Esophagus squamous epithelium (tissue), 5 donors: Measurements from ENCODE around the gene SPTBN5. TPM values are rescaled to one million over a fixed set of nuclear protein-coding genes. Genes with fewer than 3 reads are reported as not detected.

Source experiments
- DNase-seq: peaks from one replicate; lab custom pipeline; 2025; lab: John Stamatoyannopoulos, UW
- H3K27ac ChIP-seq, 4 donors: fragments of 200-600 bp; sonication (generic); one replicate each; pipeline ENCODE4 v1.5.1; 2016 to 2019; ENCODE audit warnings: mild to moderate bottlenecking in 1 of 4
- H3K27me3 ChIP-seq, 4 donors: fragments of 200-600 bp; sonication (generic); 1 replicate in 3 of 4; 2 replicates in 1 of 4; pipeline versions ENCODE4 v1.5.1 to v1.6.0; 2017 to 2021; ENCODE audit warnings: antibody characterized with exemption in 1 of 4
- H3K36me3 ChIP-seq, 3 donors: fragments of 200-600 bp; sonication (generic); one replicate each; pipeline ENCODE4 v1.5.1; 2016 to 2019
- H3K4me1 ChIP-seq, 3 donors: fragments of 200-600 bp; sonication (generic); one replicate each; pipeline ENCODE4 v1.5.1; 2017 to 2019
- H3K4me3 ChIP-seq, 4 donors: fragments of 200-600 bp; sonication (generic); 1 replicate in 3 of 4; 2 replicates in 1 of 4; pipeline ENCODE4 v1.5.1; 2016 to 2019; ENCODE audit warnings: mild to moderate bottlenecking in 2 of 4, moderate library complexity in 1 of 4
- H3K9me3 ChIP-seq, 3 donors: fragments of 200-600 bp; sonication (generic); one replicate each; pipeline ENCODE4 v1.5.1; 2016 to 2019
- POLR2A ChIP-seq, 4 donors: fragments of 450-650 bp; IDR thresholded peaks; one replicate each; pipeline ENCODE4 v1.6.1; 2017; ENCODE audit warnings: antibody characterized with exemption in 4 of 4, mild to moderate bottlenecking in 4 of 4, moderate library complexity in 3 of 4
- WGBS, 2 donors: methylation state at CpG; one replicate each; pipeline ENCODE4 v1.1.5; 2018; 5-methylcytosine and 5-hydroxymethylcytosine counted together
- intact Hi-C: fragments of 100-400 bp; cut with DNase I; formaldehyde crosslinking; loops from one replicate; pipeline ENCODE4 v1.15.0; 2022
- total RNA-seq, 4 donors: library from RNA; depleted of rRNA; stranded (reverse); fragments of >200 nt; gene quantifications; one replicate each; pipeline ENCODE4 v1.1.0, GENCODE V29; 2016
- TF ChIP-seq, protein P1 (sequence below), 6 experiments: fragments of 450-650 bp in 4 of 6; fragments of 200-600 bp in 2 of 6; sonication (generic) in 2 of 6; IDR thresholded peaks; one replicate each; pipeline ENCODE4 v1.5.1; 2016 to 2019; ENCODE audit warnings: antibody characterized with exemption in 6 of 6, mild to moderate bottlenecking in 4 of 6, moderate library complexity in 4 of 6
- donor health status: DM: yes; HTN: yes; CAD: no.

SPTBN5 gene
- total RNA-seq, 4 donors from 2014 or later: 1.9 to 4.4 (median 3.4) TPM

DNA sequence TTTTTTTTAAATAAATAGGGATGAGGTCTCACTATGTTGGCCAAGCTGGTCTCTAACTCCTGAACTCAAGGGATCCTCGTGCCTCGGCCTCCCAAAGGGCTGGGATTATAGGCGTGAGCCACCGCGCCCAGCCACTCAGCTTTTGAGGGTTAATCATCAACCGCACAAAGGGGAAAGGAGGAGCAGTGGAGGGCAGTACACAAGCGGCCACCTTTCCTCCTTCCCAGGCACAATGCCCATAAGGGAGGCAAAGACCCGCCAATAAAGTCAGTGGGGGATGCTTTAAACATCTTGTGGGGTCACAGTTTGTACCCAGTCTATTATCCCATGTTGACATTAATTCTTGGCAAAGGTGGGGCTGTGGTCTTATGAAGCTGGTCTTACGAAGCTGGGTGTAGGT is 46.1 kb upstream of the SPTBN5 start:
- no peak for TF ChIP-seq POLR2A (IDR thresholded peaks at IDR 0.05)
- TF ChIP-seq, protein P1, sequence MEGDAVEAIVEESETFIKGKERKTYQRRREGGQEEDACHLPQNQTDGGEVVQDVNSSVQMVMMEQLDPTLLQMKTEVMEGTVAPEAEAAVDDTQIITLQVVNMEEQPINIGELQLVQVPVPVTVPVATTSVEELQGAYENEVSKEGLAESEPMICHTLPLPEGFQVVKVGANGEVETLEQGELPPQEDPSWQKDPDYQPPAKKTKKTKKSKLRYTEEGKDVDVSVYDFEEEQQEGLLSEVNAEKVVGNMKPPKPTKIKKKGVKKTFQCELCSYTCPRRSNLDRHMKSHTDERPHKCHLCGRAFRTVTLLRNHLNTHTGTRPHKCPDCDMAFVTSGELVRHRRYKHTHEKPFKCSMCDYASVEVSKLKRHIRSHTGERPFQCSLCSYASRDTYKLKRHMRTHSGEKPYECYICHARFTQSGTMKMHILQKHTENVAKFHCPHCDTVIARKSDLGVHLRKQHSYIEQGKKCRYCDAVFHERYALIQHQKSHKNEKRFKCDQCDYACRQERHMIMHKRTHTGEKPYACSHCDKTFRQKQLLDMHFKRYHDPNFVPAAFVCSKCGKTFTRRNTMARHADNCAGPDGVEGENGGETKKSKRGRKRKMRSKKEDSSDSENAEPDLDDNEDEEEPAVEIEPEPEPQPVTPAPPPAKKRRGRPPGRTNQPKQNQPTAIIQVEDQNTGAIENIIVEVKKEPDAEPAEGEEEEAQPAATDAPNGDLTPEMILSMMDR (IDR thresholded peaks at IDR 0.05): no peak
- H3K9me3 ChIP-seq: no peaks in the 10 kb centered on the region
- no peak overlapping the region for H3K4me3 ChIP-seq
- peaks cover 0 to 20% (median 0%) of the 10 kb centered on the region in 3 donors for H3K36me3 ChIP-seq
- peaks cover 14 to 100% (median 53%) of the 10 kb centered on the region in 3 donors for H3K4me1 ChIP-seq
- peak overlapping the region; percentile 75 to 87 (median 78) for H3K27ac ChIP-seq
- DNase-seq: no peak
- H3K27me3 ChIP-seq: no peaks in the 10 kb centered on the region
- WGBS, 2 donors: 49 to 64% methylated on average over 8 to 9 of the region's 9 CpGs
- intact Hi-C loops: no loop called here

DNA sequence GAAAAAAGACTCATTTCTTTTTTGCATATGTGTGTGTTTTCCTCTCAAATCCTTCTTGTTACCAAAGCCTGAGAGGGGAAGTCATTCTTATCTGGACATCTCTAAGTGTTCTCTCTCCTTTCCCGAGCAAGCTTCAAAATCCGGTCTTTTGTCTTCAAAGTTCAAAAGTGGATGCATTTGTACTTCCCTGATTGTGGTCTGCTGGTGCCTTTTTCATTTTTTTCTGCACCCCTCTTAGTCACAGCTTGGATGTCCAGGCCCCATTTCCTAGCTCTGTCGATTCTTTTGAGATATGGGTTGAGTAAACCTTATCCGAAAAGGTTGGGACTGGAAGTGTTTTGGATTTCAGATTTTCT is 43.7 kb upstream of the SPTBN5 start:
- intact Hi-C loops: no loop called here
- peaks cover 0 to 11% (median 0%) of the 10 kb centered on the region in 3 donors for H3K36me3 ChIP-seq
- no peaks in the 10 kb centered on the region for H3K27me3 ChIP-seq
- no peaks in the 10 kb centered on the region for H3K9me3 ChIP-seq
- DNase-seq: no peak
- 71% methylated on average over 4 of the region's 4 CpGs for WGBS, 2 donors
- H3K4me1 ChIP-seq: peaks cover 34 to 100% (median 64%) of the 10 kb centered on the region in 3 donors
- TF ChIP-seq POLR2A (IDR thresholded peaks at IDR 0.05): no peak
- TF ChIP-seq, protein P1 (IDR thresholded peaks at IDR 0.05): no peak
- H3K4me3 ChIP-seq: no peak overlapping the region
- peak overlapping the region; percentile 85 to 90 (median 88) for H3K27ac ChIP-seq

DNA sequence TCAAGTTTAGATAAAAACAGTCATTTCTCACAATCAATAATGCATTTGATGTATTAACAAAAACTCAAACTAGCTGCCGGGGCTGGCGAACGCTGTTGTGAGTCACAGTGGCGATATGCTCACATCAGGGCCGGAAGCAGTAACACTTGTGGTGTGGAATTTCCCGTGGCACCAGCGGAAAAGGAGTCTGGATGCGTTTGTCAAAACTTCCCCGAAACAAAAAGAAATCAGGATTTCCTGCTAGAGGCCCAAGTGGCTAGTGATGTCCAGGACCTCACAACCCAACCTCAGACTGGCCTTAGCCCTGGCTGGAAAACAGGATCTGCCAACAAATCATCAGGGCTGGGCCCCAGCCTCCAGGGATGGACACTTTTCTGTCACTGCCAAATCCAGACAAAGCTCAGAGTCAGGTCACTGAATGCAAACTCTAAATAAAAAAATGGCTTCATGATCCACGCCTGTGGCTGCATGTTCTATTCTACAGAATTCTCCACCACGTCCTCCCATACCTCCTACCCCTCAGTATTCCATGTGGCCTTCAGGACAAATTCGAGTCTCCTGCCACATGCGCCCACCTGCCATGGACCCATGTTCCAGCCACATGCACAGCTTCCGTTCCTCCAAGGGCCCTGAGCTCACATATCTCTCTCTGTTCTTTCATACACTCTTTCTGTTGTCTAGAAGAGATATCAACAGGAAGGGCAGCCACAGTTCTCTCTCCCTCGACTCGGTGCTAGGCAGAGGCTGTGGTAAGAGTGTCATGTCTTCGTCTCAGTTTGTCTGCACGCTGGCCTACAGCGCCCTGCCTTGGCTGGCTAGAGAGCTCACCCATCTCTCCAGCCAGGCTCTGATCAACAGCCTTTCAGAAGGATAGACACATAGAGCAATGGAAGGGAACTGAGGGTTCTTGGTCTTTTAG is 43.1 kb upstream of the SPTBN5 start:
- H3K36me3 ChIP-seq: peaks cover 0 to 7% (median 0%) of the 10 kb centered on the region in 3 donors
- no peak for TF ChIP-seq POLR2A (IDR thresholded peaks at IDR 0.05)
- TF ChIP-seq, protein P1 (IDR thresholded peaks at IDR 0.05): no peak
- no peaks in the 10 kb centered on the region for H3K9me3 ChIP-seq
- intact Hi-C loops: no loop called here
- peaks cover 38 to 100% (median 61%) of the 10 kb centered on the region in 3 donors for H3K4me1 ChIP-seq
- 47 to 49% methylated on average over 18 to 19 of the region's 19 CpGs for WGBS, 2 donors
- no peak for DNase-seq
- H3K27me3 ChIP-seq: no peaks in the 10 kb centered on the region
- no peak overlapping the region for H3K4me3 ChIP-seq
- peak overlapping the region; percentile 85 to 90 (median 88) for H3K27ac ChIP-seq

GRCh38 chr15:41936155-41936554 is 42.3 kb upstream of the SPTBN5 start:
- no peaks in the 10 kb centered on the region for H3K36me3 ChIP-seq
- H3K27ac ChIP-seq: peak overlapping the region; percentile 85 to 90 (median 88)
- no peak overlapping the region for H3K4me3 ChIP-seq
- no peaks in the 10 kb centered on the region for H3K27me3 ChIP-seq
- no peak for DNase-seq
- TF ChIP-seq POLR2A (IDR thresholded peaks at IDR 0.05): no peak
- TF ChIP-seq, protein P1 (IDR thresholded peaks at IDR 0.05): no peak
- intact Hi-C loops: no loop called here
- no peaks in the 10 kb centered on the region for H3K9me3 ChIP-seq
- H3K4me1 ChIP-seq: peaks cover 39 to 99% (median 58%) of the 10 kb centered on the region in 3 donors
- 82 to 89% methylated on average over 3 of the region's 3 CpGs for WGBS, 2 donors

GRCh38 chr15:41935566-41936020 is 41.7 kb upstream of the SPTBN5 start:
- peaks cover 45 to 99% (median 58%) of the 10 kb centered on the region in 3 donors for H3K4me1 ChIP-seq
- peak overlapping the region; percentile 85 to 90 (median 88) for H3K27ac ChIP-seq
- no peak for TF ChIP-seq POLR2A (IDR thresholded peaks at IDR 0.05)
- TF ChIP-seq, protein P1 (IDR thresholded peaks at IDR 0.05): no peak
- H3K9me3 ChIP-seq: no peaks in the 10 kb centered on the region
- no peaks in the 10 kb centered on the region for H3K36me3 ChIP-seq
- intact Hi-C loops: no loop called here
- 54 to 68% methylated on average over 4 to 5 of the region's 5 CpGs for WGBS, 2 donors
- DNase-seq: no peak
- no peak overlapping the region for H3K4me3 ChIP-seq
- H3K27me3 ChIP-seq: no peaks in the 10 kb centered on the region
